GM12875 (cell line): ENCODE data around the gene PITPNC1.

Experiments used
- H3K4me3 ChIP-seq: one replicate; pipeline ENCODE4 v1.5.1; 2011; ENCODE audit warnings: low read depth, low read length, control low read depth
- TF ChIP-seq, protein P1 (sequence below): IDR thresholded peaks from 2 replicates; pipeline ENCODE4 v1.5.1; 2011; ENCODE audit warnings: low read depth, mild to moderate bottlenecking, control low read depth, inconsistent platforms, low read length, moderate library complexity, borderline replicate concordance; ENCODE audit not compliant: insufficient read depth

PITPNC1 gene

DNA sequence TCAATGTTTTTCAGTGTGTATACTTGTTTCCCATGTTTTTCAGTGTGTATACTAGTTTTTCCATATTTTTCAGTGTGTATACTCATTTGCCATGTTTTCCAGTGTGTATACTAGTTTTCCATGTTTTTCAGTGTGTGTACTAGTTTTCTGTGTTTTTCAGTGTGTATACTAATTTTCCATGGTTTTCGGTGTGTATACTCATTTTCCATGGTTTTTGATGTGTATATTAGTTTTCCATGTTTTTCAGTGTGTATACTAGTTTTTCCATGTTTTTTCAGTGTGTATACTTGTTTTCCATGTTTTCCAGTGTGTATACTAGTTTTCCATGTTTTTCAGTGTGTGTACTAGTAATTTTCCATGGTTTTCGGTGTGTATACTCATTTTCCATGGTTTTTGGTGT is 188.0 kb downstream of the PITPNC1 start:
- TF ChIP-seq, protein P1, sequence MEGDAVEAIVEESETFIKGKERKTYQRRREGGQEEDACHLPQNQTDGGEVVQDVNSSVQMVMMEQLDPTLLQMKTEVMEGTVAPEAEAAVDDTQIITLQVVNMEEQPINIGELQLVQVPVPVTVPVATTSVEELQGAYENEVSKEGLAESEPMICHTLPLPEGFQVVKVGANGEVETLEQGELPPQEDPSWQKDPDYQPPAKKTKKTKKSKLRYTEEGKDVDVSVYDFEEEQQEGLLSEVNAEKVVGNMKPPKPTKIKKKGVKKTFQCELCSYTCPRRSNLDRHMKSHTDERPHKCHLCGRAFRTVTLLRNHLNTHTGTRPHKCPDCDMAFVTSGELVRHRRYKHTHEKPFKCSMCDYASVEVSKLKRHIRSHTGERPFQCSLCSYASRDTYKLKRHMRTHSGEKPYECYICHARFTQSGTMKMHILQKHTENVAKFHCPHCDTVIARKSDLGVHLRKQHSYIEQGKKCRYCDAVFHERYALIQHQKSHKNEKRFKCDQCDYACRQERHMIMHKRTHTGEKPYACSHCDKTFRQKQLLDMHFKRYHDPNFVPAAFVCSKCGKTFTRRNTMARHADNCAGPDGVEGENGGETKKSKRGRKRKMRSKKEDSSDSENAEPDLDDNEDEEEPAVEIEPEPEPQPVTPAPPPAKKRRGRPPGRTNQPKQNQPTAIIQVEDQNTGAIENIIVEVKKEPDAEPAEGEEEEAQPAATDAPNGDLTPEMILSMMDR, result no peak
- H3K4me3 ChIP-seq, result no peak overlapping the region

DNA sequence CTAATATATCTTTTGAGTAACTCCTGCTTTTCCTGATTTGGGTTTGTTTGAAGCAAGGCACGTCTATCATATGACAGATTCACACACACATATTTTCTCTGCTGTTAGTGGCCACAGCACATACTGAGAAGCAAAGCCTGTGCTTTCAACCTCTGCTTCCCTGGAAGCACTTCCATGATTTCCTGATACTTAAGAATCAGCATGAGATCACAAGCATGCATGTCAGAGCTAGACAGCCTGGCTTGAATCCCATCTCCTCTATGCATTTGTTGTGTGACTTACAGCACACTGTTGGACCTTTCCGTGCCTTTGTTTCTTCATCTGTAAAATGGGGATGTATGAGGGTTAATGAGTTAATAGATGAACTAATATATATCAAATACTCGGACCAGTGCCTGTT is 189.6 kb downstream of the PITPNC1 start:
- H3K4me3 ChIP-seq, result no peak overlapping the region
- TF ChIP-seq, protein P1, result no peak

DNA sequence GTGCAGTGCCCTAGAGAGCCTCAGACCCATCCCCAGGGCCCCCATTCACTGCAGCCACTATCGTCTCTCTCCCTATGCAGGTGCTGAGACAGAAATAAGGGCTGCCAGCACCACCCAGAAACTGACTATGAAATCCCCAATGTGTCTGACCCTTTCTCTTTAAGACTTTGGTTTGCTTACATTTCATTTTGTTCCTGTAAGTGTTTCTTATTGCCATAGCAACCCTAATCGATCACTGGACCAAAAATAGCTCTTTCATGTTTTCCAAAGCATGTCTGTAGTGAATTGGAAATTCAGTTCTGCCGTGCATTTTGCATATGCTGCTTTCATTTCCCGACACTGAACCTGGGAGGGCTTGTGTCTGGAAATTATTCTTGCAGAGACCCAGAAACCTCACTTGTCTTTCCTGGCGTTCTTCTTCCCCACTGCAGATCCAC is 192.0 kb downstream of the PITPNC1 start:
- TF ChIP-seq, protein P1, result no peak

DNA sequence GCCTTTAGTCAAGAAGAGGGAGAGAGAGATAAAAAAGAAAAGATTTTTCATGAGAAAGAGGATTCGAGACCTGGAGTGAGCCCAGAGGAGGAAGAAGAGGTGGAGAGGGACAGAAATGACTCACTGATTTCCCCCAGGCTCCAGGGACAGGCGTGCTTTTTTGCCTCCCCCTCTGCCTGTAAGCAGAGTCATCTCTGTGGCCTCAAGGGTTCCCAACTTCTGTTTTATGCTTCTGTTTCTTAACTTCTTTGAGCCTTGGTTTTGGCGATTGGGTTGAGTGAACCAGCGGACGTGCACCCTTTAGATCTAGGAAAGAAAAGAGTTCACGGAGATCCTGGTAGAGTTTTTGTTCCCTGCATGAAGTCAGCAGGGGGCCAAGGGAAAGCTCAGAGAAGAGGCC is 192.8 kb downstream of the PITPNC1 start:
- H3K4me3 ChIP-seq, result peak overlapping the region; percentile 35
- TF ChIP-seq, protein P1, result no peak

More for the DNA sequence above, 192.0 kb downstream of the PITPNC1 start:
- no peak overlapping the region for H3K4me3 ChIP-seq

DNA sequence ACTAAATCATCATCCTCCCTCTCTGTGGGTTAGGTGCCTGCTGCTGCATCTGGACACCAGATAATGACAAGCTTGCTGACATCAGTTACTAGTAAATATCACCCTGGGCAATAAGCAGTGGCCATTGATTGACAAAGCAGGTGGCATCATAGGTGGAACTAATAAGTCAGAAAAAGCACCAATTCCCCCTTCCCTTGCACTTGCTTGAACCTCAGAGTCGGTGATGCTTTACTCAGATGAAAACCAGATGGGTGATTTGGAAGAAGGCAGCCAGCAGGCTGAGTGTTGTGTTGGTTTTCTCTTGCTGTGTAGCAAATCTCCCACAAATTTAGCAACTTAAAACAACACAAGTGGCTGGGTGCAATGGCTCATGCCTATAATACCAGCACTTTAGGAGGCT is 193.7 kb downstream of the PITPNC1 start:
- TF ChIP-seq, protein P1, result no peak
- no peak overlapping the region for H3K4me3 ChIP-seq

DNA sequence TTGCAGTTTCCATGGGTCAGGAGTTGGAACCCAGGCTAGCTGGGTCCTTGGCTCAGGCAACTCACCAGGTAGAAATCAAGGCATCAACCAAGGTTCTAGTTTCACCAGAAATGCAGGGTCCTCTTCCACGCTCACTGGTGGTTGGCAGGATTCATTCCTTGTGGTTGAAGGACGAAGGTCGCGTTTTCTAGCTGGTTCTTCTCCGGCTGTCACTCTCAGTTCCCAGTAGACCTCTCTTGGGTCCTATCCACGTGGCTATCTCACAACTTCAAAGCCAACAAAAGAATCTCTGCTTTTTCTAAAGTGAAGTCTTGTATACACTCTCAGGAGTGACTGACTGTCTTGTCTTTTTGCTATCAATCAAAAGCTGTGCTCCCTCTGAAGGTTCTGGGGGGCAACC is 194.4 kb downstream of the PITPNC1 start:
- TF ChIP-seq, protein P1, result no peak

DNA sequence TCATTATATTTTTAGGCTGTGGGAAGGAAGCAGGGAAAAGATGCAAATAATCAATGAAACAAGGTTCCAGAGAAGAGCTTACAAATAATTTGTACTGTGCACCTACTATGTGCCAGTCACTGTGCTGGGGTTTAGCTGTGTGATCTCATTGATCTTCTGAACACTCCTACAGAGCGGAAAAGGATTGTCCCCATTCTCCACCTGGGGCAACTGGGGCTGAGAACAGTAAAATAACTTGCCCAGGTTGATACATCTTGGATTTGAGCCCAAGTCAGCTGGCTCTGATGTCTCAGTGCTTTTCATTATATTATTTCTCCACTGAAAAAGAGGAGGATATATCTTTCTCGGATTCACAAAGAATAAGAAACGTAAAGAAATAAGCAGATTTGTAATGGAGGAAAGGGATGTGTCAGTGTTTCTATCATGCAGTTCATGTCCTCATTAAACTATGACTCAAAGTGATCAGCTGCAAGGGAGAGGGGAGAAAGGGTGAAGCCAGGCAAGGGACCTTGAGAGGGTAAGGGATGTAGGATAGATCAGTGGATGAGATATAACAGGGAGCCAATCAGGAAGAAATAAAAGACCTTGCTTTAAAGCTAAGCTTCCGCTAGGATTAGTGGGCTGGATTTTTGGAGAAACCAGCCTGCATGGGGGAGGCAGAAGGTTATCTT is 197.0 kb downstream of the PITPNC1 start:
- TF ChIP-seq, protein P1, result no peak
- peak overlapping the region; percentile 39 for H3K4me3 ChIP-seq

More for the DNA sequence above, 194.4 kb downstream of the PITPNC1 start:
- H3K4me3 ChIP-seq, result no peak overlapping the region
